PC-3 (cell line): ENCODE data around the gene RNF217. TPM values are rescaled to one million over a fixed set of nuclear protein-coding genes. Genes with fewer than 3 reads are reported as not detected.

ENCODE experiments used
- ATAC-seq: fragments of 200-7000 bp; cut with Tn5 transposase; 2 replicates; pipeline ENCODE4 v1.9.1; 2020; ENCODE audit warnings: mild to moderate bottlenecking, moderate library complexity
- Bru-seq: library from RNA; stranded (reverse); fragments of 400-500 nt; gene quantifications from one replicate; lab custom pipeline; 2021; lab: Mats Ljungman, UMichigan
- BruChase-seq, 2 experiments: library from RNA; stranded (reverse); fragments of 400-500 nt; gene quantifications; one replicate each; lab custom pipeline; 2021; lab: Mats Ljungman, UMichigan
- BruUV-seq: library from RNA; stranded (reverse); fragments of 400-500 nt; replicated peaks from 2 replicates; lab custom pipeline; 2021; lab: Mats Ljungman, UMichigan
- CTCF ChIA-PET: fragments of 300-600 bp; sonication (Branson Sonifier 250); formaldehyde crosslinking; loops from one replicate; lab custom pipeline; 2022; ENCODE audit warnings: antibody characterized with exemption; lab: Charles Lee
- POLR2A ChIA-PET: fragments of 300-600 bp; sonication (Branson Sonifier 250); formaldehyde crosslinking; loops from one replicate; lab custom pipeline; 2022; ENCODE audit warnings: antibody characterized with exemption; ENCODE audit not compliant: unreplicated experiment; lab: Charles Lee
- DNase-seq: peaks from one replicate; pipeline ENCODE4 v3.0.0-alpha.2; 2015
- H2AFZ ChIP-seq: fragments of 300-600 bp; sonication (generic); 2 replicates; pipeline ENCODE4 v1.6.0; 2016; ENCODE audit warnings: antibody characterized with exemption, low read length
- H3F3A ChIP-seq: fragments of 300-600 bp; sonication (generic); one replicate; pipeline ENCODE4 v1.6.0; 2017; ENCODE audit warnings: antibody characterized with exemption, low read length, control low read depth, mild to moderate bottlenecking; ENCODE audit not compliant: unreplicated experiment
- H3K27ac ChIP-seq: fragments of 300-600 bp; sonication (generic); 2 replicates; pipeline ENCODE4 v1.5.1; 2016; ENCODE audit warnings: mild to moderate bottlenecking, low read length
- H3K27me3 ChIP-seq: fragments of 300-600 bp; sonication (generic); 2 replicates; pipeline ENCODE4 v1.6.1; 2016; ENCODE audit warnings: low read length, mixed read lengths
- H3K36me3 ChIP-seq: fragments of 300-600 bp; sonication (generic); 2 replicates; pipeline ENCODE4 v1.6.1; 2016; ENCODE audit warnings: low read depth, mixed run types, low read length, mixed read lengths
- H3K4me1 ChIP-seq: fragments of 300-600 bp; sonication (generic); 2 replicates; pipeline ENCODE4 v1.5.1; 2016; ENCODE audit warnings: low read length; ENCODE audit not compliant: insufficient read depth
- H3K4me2 ChIP-seq: fragments of 300-600 bp; sonication (generic); 2 replicates; pipeline ENCODE4 v1.6.0; 2016; ENCODE audit warnings: low read length
- H3K4me3 ChIP-seq: fragments of 300-600 bp; sonication (generic); 2 replicates; pipeline ENCODE4 v1.5.1; 2016; ENCODE audit warnings: mild to moderate bottlenecking, low read length, mixed read lengths
- H3K79me2 ChIP-seq: fragments of 300-600 bp; sonication (generic); 2 replicates; pipeline ENCODE4 v1.6.1; 2017; ENCODE audit warnings: low read length, mixed read lengths
- H3K9ac ChIP-seq: fragments of 300-600 bp; sonication (generic); 2 replicates; pipeline ENCODE4 v1.6.0; 2016; ENCODE audit warnings: mild to moderate bottlenecking, low read length
- H3K9me2 ChIP-seq: fragments of 300-600 bp; sonication (generic); replicated peaks from 2 replicates; pipeline ENCODE4 v1.6.1; 2016; ENCODE audit warnings: mixed run types, low read length, mixed read lengths
- H3K9me3 ChIP-seq: fragments of 300-600 bp; sonication (generic); 2 replicates; pipeline ENCODE4 v1.6.1; 2016; ENCODE audit warnings: low read length, mixed read lengths
- H4K20me1 ChIP-seq: fragments of 300-600 bp; sonication (generic); 2 replicates; pipeline ENCODE4 v1.6.1; 2016; ENCODE audit warnings: low read length, mixed read lengths
- CTCF ChIP-seq: fragments of 300-600 bp; sonication (generic); conservative IDR thresholded peaks from 2 replicates; pipeline ENCODE4 v1.5.1; 2017; ENCODE audit warnings: antibody characterized with exemption, low read depth, mild to moderate bottlenecking, low read length
- EZH2 ChIP-seq: fragments of 300-600 bp; sonication (generic); IDR thresholded peaks from one replicate; pipeline ENCODE4 v1.6.1; 2017; ENCODE audit warnings: antibody characterized with exemption, mild to moderate bottlenecking, low read length; ENCODE audit not compliant: unreplicated experiment
- EZH2phosphoT487 ChIP-seq: fragments of 300-600 bp; sonication (generic); IDR thresholded peaks from 2 replicates; pipeline ENCODE4 v1.6.1; 2018; ENCODE audit warnings: mild to moderate bottlenecking, antibody characterized with exemption, low read length, borderline replicate concordance
- intact Hi-C: fragments of 100-400 bp; cut with micrococcal nuclease; formaldehyde crosslinking; loops from 2 replicates; pipeline ENCODE4 v1.9.0; 2023
- long read RNA-seq: library from polyadenylated mRNA; unstranded; transcript quantifications from one replicate; pipeline ENCODE4 v2.0.0, GENCODE V29; 2021; ENCODE audit not compliant: unreplicated experiment
- total RNA-seq: library from RNA; depleted of rRNA; stranded (reverse); fragments of >200 nt; gene quantifications from 2 replicates; pipeline ENCODE4 v1.2.3, GENCODE V29; 2014; rRNA removed

The RNF217 gene
- total RNA-seq (4.5 and 7.7 TPM in 2 replicates), Bru-seq, nascent RNA (percentile 62 among the genes with signal in this experiment), BruChase-seq, experiment 1, labeled RNA remaining after a 6-hour chase (percentile 45 among the genes with signal in this experiment), BruChase-seq, experiment 2, labeled RNA remaining after a 2-hour chase (percentile 62 among the genes with signal in this experiment)
- long read RNA-seq, full-length matches to known transcripts = 5 of 14 reads
- long read RNA-seq, partial matches to known transcripts = 0 of 14 reads
- long read RNA-seq, other reads (novel, unspliced or antisense) = 9 of 14 reads

DNA sequence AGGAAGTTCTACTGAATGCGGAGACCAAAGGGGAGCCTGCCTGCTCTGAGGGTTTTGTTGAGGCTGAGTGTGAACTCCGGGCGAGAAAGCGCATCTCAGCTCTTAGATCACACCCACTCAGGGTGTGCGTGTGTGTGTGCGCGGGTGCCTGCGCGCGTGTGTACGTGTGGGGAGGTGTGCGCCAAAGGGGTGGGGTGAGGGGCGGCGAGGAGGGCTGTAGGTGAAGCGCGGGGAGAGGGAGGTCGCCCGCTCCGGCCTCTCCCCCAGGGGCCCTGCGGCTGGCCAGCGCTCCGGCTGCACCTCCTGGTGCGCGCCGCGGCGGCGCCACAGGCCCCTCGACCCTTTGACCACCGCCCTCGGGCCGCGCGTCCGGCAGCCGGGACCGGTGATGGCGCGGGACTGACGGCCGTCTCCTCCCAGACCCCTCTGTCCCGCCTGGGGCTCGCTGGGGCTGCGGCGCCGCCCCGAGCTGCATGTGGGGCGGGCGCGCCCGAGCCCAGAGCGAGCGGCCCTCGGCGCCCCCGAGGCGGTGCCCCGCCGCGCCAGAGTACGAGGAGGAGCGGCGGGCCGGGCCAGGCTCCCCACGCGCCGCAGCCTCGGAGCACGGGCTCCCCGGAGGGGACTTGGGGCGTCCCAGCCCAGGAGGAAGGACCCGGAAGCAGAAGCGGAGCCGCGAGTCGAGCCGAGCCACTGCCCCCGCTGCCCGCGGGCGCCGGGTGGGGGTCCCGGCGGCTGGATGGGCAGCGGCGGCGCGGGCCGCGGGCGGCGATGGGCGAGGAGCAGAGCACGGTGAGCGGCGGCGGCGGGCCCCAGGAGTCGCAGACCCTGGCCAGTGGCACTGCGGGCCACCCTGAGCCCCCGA lies at the start of gene RNF217:
Gene RNF217, plus strand, starts transcription at position 661 of the 862 bp plus-strand sequence. Its CDS starts 108 bp downstream, at position 769.
- H3K4me1 ChIP-seq = peaks cover 37% of the 10 kb centered on the region
- H3K27me3 ChIP-seq = no peaks in the 10 kb centered on the region
- no peaks in the 10 kb centered on the region for H3K9me2 ChIP-seq
- H3K9ac ChIP-seq = peak within 1 kb of the TSS; percentile 61
- peak within 1 kb of the TSS; percentile 28 for H3K27ac ChIP-seq
- H3K79me2 ChIP-seq = peaks cover 40% of the 10 kb centered on the region
- DNase-seq (peak; percentile 27), ATAC-seq (peak; percentile 50)
- H3K9me3 ChIP-seq = no peaks in the 10 kb centered on the region
- TF ChIP-seq EZH2 (no peak), EZH2phosphoT487 (no peak), CTCF (no peak)
- H4K20me1 ChIP-seq = 0 out of 2 replicates have a peak, but pooled peaks cover 5% of the 10 kb centered on the region
- H3F3A ChIP-seq = no peaks in the 10 kb centered on the region
- H3K4me3 ChIP-seq = peak within 1 kb of the TSS; percentile 76
- ChIA-PET POLR2A (no interaction called here), CTCF (interaction anchor here (0.9 to 1.1 kb wide), 2 partner anchors 91 to 152 kb away, joined by 3 to 6 read pairs; no protein-coding TSS in a partner anchor)
- H3K4me2 ChIP-seq = peak within 1 kb of the TSS; percentile 84
- H2AFZ ChIP-seq = peak within 1 kb of the TSS; percentile 80
- intact Hi-C loops = loop anchor here (2.0 to 5.0 kb wide), 2 partner anchors 90 to 153 kb away; no protein-coding TSS in a partner anchor
- no TSS peak for BruUV-seq
- H3K36me3 ChIP-seq = no peaks in the 10 kb centered on the region

GRCh38 chr6:124913056-124913455 lies 49.2 kb upstream of the RNF217 start:
- Histone ChIP-seq H3K4me1 (no peaks in the 10 kb centered on the region), H3K4me3 (no peak overlapping the region), H3K27ac (no peak overlapping the region), H3F3A (no peaks in the 10 kb centered on the region), H3K79me2 (no peaks in the 10 kb centered on the region), H3K27me3 (no peaks in the 10 kb centered on the region), H3K9me3 (no peaks in the 10 kb centered on the region), H2AFZ (no peak overlapping the region), H4K20me1 (no peaks in the 10 kb centered on the region), H3K9ac (no peak overlapping the region), H3K36me3 (no peaks in the 10 kb centered on the region), H3K4me2 (no peak overlapping the region), H3K9me2 (no peaks in the 10 kb centered on the region)
- POLR2A ChIA-PET = no interaction called here
- DNase-seq (no peak), ATAC-seq (no peak)
- intact Hi-C loops = no loop called here
- CTCF ChIA-PET = no interaction called here
- TF ChIP-seq EZH2phosphoT487 (no peak), CTCF (no peak), EZH2 (no peak)
- no TSS peak for BruUV-seq
